ENCODE data around the gene DNAH8. TPM values are rescaled to one million over a fixed set of nuclear protein-coding genes. Genes with fewer than 3 reads are reported as not detected.

The DNAH8 gene
- total and polyA plus RNA-seq, 7 donors, result under 0.01 to 0.22 TPM; not detected in 5

DNA sequence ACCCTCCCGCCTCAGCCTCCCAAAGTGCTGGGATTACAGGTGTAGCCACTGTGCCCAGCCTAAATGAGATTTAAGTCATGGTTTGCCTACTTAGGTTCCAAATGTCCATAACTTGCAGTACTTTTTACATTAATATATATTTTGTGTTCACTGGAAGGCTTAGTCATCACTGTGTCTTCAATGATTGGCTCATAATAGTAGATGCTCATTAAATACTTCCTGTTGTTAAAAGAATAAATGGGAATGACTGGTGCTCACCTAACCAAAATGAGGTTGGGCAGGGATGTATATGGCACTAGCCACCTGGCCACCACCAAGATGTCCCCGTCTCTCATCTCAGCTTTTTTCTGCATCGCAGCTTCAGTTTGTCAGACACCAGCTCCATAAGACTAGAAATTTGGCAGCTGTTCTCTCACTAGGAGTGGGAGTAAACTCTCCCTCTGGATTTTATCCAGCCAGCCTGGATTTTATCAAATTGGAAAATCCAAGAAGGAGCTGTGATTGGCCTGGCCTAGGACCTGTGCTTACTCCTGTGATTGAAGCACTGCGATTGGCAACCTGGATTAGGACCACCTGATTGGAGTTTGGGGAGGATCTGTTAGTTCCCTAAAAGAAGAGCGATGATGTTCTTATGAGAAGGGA is 11.0 kb upstream of the DNAH8 start:
- TF ChIP-seq POLR2A (IDR thresholded peaks at IDR 0.05) (no peak), EP300 (IDR thresholded peaks at IDR 0.05) (no peak), POLR2AphosphoS5 (IDR thresholded peaks at IDR 0.05) (no peak)
- TF ChIP-seq, protein P1, sequence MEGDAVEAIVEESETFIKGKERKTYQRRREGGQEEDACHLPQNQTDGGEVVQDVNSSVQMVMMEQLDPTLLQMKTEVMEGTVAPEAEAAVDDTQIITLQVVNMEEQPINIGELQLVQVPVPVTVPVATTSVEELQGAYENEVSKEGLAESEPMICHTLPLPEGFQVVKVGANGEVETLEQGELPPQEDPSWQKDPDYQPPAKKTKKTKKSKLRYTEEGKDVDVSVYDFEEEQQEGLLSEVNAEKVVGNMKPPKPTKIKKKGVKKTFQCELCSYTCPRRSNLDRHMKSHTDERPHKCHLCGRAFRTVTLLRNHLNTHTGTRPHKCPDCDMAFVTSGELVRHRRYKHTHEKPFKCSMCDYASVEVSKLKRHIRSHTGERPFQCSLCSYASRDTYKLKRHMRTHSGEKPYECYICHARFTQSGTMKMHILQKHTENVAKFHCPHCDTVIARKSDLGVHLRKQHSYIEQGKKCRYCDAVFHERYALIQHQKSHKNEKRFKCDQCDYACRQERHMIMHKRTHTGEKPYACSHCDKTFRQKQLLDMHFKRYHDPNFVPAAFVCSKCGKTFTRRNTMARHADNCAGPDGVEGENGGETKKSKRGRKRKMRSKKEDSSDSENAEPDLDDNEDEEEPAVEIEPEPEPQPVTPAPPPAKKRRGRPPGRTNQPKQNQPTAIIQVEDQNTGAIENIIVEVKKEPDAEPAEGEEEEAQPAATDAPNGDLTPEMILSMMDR (IDR thresholded peaks at IDR 0.05), result no peak
- intact Hi-C loops (cut with DNase I), result loop anchor here (5.0 kb wide), 2 partner anchors 62 to 882 kb away; no protein-coding TSS in a partner anchor

DNA sequence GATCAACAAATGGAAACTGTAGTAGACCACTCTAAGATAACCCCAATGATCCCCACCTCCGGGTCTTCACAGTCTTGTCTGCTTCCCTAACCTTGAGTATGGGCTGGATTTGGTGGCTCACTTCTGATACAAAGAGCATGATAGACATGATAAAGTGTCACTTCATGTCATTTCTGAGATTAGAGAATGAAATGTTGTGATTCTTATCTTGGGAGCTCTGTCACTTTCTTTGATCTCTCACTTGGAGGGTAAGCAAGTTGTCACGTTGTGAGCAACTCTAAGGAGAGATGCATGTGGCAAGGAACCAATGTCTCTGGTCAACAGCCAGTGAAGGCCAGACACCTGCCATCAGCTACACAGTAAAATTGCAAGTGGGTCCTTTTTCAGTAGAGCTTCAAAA is 9.2 kb upstream of the DNAH8 start:
- intact Hi-C loops (cut with DNase I), result no loop called here
- no peaks in the 10 kb centered on the region for H3K27me3 ChIP-seq
- no peaks in the 10 kb centered on the region for H3K36me3 ChIP-seq
- H3K4me3 ChIP-seq, result no peak overlapping the region
- H3K9me3 ChIP-seq, result no peaks in the 10 kb centered on the region
- WGBS, 2 donors, result 78 to 81% methylated on average over 2 of the region's 2 CpGs
- TF ChIP-seq POLR2A (IDR thresholded peaks at IDR 0.05), result no peak
- no peak for TF ChIP-seq EP300 (IDR thresholded peaks at IDR 0.05)
- TF ChIP-seq POLR2AphosphoS5 (IDR thresholded peaks at IDR 0.05), result no peak
- TF ChIP-seq, protein P1 (IDR thresholded peaks at IDR 0.05), result no peak
- peaks cover 0 to 12% (median 6%) of the 10 kb centered on the region in 4 donors for H3K4me1 ChIP-seq
- DNase-seq, result no peak
- H3K27ac ChIP-seq, result no peak overlapping the region

More for the DNA sequence above, 11.0 kb upstream of the DNAH8 start:
- Histone ChIP-seq H3K9me3 (peaks cover 0 to 1% (median 0%) of the 10 kb centered on the region in 4 donors), H3K36me3 (no peaks in the 10 kb centered on the region), H3K4me3 (no peak overlapping the region), H3K4me1 (peaks cover 0 to 12% (median 6%) of the 10 kb centered on the region in 4 donors), H3K27ac (no peak overlapping the region), H3K27me3 (no peaks in the 10 kb centered on the region)
- DNase-seq, result no peak
- WGBS, 2 donors, result 82 to 86% methylated on average over 5 of the region's 5 CpGs

DNA sequence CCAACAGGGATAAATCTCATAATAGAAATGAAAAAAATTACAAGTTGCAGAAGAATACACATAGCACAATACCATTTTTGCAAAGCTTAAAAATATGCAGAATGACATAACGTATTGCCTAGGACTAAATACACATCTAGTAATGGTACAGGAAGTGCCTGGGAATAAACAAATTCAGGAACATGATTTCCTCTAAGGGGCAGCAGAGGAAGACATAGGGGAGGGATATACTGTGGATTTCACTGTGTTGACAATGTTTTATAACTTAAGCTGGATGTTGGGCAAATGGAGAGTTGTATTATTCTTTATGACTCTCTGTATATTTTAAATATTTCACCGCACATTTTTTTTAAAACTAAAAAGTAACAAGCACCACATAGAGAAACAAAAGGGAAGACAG is 6.6 kb upstream of the DNAH8 start:
- intact Hi-C loops (cut with DNase I), result no loop called here

DNA sequence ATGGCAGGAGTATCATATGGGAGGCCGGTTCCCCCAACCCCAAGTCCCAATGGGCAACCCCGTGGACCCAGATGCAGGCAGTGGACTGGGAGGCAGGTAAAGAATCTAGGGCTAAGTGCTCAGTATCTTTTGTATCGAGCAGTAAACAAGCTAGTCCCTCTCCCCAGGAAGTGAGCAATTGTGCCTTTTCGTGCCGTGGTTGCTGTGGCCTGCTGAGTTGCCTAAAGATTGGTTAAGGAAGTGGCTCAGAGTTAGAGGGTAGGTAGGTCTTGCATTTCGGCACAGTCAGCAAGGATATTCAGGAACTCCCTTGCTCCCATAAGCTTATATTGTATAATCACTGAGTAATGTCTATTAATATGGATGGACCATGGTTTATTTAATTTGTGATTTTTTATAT is 1.3 kb upstream of the DNAH8 start:
- H3K36me3 ChIP-seq, result no peaks in the 10 kb centered on the region
- H3K27me3 ChIP-seq, result peaks cover 0 to 54% (median 25%) of the 10 kb centered on the region in 3 donors
- peaks cover 0 to 8% (median 6%) of the 10 kb centered on the region in 4 donors for H3K4me1 ChIP-seq
- TF ChIP-seq, protein P1 (IDR thresholded peaks at IDR 0.05), result no peak
- TF ChIP-seq POLR2AphosphoS5 (IDR thresholded peaks at IDR 0.05) (no peak), EP300 (IDR thresholded peaks at IDR 0.05) (no peak), POLR2A (IDR thresholded peaks at IDR 0.05) (no peak)
- 58 to 76% methylated on average over 6 of the region's 6 CpGs for WGBS, 2 donors
- H3K4me3 ChIP-seq, result no peak overlapping the region
- intact Hi-C loops (cut with DNase I), result no loop called here
- H3K9me3 ChIP-seq, result no peaks in the 10 kb centered on the region
- no peak overlapping the region for H3K27ac ChIP-seq
- no peak for DNase-seq

More for the DNA sequence above, 6.6 kb upstream of the DNAH8 start:
- Histone ChIP-seq H3K4me1 (peaks cover 0 to 7% (median under 1%) of the 10 kb centered on the region in 4 donors), H3K4me3 (no peak overlapping the region), H3K27ac (no peak overlapping the region), H3K27me3 (peaks cover 0 to 4% (median 0%) of the 10 kb centered on the region in 3 donors), H3K36me3 (no peaks in the 10 kb centered on the region), H3K9me3 (no peaks in the 10 kb centered on the region)
- DNase-seq, result no peak
- whole genome bisulfite sequencing, 2 donors, result 18 to 36% methylated on average over 2 of the region's 2 CpGs
- TF ChIP-seq, protein P1 (IDR thresholded peaks at IDR 0.05), result no peak
- TF ChIP-seq POLR2AphosphoS5 (IDR thresholded peaks at IDR 0.05), result no peak
- TF ChIP-seq EP300 (IDR thresholded peaks at IDR 0.05), result no peak
- TF ChIP-seq POLR2A (IDR thresholded peaks at IDR 0.05), result no peak

All from sigmoid colon (tissue), 7 donors.